Right forelimb (tissue), 1 donor: ENCODE measurements around the gene ZNHIT2.

Experiments used
- DNase-seq: peaks from one replicate; pipeline ENCODE4 v3.0.0-alpha.2; 2018

The ZNHIT2 gene

DNA sequence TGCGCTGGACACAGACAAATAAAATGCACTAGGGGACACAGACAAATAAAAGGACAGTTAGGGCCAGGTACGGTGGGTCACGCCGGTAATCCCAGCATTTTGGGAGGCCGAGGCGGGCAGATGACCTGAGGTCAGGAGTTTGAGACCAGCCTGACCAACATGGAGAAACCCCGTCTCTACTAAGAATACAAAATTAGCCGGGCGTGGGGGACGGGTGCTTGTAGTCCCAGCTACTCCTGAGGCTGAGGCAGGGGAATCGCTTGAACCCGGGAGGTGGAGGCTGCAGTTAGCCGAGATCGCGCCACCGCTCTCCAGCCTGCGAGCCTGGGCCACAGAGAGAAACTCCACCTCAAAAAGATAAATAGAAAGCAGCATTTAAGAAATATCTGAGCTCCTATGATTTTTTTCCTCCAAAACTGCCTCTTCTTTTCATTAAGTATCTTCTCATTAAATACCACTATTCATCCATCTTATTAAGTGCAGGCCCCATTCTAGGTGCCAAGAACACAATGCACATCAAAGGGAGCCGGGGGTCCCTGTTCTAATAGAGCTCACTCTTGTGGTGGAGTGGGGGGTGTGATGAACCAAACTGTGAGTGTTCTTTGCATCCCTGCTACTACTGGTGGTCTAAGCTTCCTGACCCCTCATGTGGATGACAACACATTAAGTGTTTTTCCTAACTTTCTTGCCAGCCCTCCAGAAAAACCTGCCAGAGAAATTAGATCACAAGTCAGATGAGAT lies 766 bp upstream of the ZNHIT2 start:
- DNase-seq, result no peak

GRCh38 chr11:65116370-65117205 lies 913 bp downstream of the ZNHIT2 start:
- no peak for DNase-seq

DNA sequence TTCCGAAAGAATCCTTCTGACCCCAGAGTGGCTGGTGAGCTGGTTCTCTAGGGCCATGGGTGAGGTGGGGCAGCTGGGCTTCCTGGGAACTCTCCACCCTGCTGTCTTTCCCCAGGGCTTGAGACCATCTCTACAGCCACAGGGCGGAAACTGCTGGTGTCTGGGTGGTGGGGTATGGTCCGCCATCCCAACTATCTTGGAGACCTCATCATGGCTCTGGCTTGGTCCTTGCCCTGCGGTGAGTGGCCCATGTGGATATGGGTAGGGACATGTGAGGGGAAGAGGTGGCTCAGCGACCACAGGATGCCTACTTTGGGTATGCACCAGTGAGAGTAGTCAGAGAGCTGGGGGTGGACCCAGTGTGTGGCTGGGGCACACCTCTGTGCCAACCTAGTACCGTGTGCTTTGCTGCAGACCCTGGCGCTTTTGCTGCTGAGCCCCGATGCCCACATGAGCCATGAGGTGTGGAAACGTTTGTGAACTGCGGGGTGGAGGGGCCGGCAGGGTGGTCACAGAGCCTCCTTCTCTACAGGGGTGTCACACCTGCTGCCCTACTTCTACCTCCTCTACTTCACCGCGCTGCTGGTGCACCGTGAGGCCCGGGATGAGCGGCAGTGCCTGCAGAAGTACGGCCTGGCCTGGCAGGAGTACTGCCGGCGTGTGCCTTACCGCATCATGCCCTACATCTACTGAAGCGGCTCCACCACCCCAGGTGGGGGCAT lies 2.0 kb downstream of the ZNHIT2 start:
- DNase-seq, result no peak

GRCh38 chr11:65114538-65115171 lies 2.8 kb downstream of the ZNHIT2 start:
- no peak for DNase-seq

DNA sequence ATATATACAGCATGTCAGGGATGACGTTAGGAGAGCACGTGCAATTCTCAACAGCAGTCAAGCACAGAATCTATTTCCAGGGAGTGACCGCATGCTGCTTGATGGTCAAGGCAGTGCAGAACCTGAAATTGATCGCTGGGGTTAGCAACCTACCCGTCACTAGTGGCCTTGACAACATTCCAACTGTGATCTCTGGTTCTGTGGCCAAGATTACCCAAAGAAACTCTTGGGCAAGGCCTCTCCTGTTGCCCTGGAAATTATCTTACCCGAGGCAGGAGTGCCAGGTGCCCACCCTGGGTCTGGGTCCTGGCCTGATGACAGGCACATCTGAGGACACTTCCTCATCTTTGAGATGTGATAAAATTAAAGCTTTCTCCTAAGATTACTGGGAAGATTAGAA lies 3.7 kb downstream of the ZNHIT2 start:
- no peak for DNase-seq

DNA sequence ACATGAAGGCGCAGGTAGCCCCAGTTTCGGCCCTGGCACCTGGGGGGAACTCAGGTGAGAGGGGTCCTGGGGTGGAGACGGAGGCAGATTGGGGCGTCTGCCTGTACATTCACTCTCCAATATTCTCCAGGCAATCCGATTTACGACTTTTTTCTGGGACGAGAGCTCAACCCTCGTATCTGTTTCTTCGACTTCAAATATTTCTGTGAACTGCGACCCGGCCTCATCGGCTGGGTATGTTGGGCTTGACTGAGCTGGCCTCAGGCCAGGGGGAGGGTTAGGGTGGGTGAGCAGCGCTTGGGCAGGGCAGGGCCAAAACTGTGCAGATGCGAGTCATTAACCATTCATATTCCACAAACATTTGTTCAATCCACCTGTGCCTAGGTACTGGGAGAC lies 4.1 kb downstream of the ZNHIT2 start:
- DNase-seq, result no peak

- DNase-seq, result no peak
Measured at GRCh38 chr11:65112546-65113360, 4.7 kb downstream of the ZNHIT2 start.

DNA sequence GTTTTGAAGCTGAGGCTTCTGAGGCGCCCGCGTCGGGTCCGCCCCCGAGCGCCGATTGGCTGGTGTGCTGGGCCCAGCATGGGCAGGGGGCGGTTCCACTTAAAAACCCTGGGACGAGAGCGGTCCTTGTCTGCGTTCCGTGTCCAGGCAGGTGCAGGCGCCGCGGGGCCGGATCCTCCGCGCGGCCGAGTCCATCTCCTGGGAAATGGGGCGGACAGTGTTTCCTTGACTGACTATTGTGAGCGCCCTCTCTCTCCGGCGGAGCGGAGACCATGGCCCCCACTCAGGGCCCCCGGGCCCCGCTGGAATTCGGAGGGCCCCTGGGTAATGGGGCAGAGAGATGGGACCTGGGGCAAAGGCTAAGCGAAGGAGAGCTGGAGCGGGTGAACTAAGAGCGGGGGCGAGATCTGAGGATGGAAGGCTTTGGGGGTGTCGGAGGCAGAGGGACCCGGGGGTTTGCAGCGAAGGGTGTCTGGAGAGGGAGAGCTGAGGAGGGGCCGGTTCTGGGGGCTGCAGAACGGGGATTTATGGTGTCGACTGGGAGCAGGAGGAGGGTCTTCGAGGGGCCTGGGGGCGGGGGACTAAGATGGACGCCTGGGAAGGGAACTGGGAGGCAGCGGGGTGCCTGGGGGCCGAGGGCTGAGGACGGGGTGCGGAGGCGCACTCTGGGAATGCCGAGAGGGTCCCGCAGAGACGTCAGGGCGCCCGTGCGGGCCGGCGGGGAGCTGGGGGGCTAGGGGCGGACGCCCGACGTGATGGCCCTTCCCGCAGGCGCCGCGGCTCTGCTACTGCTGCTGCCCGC lies 5.6 kb downstream of the ZNHIT2 start, which contains the start of gene TM7SF2:
Gene TM7SF2, plus strand, starts transcription at position 129 of the 802 bp plus-strand sequence. Its CDS starts 144 bp downstream, at position 273.
- peak; percentile 89 for DNase-seq

- DNase-seq, result no peak
Measured at GRCh38 chr11:65111159-65111743, 6.2 kb downstream of the ZNHIT2 start.

DNA sequence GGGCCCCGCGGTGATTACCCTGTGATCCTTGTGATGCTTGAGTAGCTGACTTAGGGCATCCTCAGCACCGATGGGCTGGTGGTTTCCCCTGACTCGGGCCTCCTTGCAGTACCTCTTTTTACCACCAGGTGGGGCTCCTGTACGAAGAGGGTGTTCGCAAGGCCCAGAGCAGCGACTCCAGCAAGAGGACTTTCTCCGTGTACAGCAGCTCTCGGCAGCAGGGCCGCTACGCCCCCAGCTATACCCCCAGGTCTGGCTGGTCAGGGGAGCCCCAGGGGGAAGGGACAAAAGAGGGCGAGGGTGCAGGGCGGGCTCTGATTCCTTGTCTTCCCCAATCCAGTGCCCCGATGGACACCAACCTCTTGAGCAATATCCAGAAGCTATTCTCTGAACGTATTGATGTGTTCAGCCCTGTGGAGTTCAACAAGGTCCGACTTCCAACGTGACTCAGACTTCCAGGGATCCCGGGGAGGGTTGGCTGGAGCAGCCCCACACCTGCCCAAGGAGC lies 7.1 kb downstream of the ZNHIT2 start:
- DNase-seq, result peak; percentile 93

DNA sequence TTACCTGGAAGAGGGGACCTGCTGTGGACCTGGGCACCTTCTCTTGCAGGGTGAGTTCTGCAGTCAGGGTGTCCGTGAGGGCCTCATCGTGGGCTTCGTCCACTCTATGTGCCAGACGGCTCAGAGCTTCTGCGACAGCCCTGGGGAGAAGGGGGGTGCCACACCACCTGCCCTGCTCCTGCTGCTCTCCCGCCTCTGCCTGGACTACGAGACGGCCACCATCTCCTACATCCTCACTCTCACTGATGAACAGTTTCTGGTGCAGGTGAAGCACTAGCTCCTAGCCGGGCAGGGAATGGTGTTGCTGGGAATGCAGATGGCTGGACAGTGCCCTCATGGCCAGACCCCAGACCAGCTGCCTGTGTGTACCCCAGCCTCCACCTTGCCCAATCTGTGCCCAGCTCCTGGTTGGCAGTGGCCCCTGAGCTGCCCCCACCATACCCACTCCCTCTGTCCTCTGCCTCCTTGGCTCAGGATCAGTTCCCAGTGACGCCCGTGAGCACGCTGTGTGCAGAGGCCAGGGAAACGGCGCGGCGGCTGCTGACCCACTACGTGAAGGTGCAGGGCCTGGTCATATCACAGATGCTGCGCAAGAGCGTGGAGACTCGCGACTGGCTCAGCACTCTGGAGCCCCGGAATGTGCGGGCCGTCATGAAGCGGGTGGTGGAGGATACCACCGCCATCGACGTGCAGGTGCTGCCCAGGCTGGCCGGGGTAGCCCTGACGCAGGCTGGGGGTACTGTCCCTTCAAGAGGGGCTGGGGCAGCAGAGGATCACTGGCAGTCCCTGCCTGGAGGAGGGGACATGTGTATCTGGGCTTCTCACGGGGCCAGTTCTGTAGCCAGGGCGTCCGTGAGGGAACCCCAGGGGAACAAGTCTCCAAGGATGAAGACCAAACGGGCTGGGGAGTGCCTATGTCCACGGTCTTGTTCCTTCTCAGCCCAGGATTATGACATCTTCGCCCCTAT lies 8.0 kb downstream of the ZNHIT2 start:
- no peak for DNase-seq

GRCh38 chr11:65108469-65109123 lies 8.9 kb downstream of the ZNHIT2 start:
- DNase-seq, result no peak

GRCh38 chr11:65107751-65108468 lies 9.6 kb downstream of the ZNHIT2 start:
- no peak for DNase-seq

DNA sequence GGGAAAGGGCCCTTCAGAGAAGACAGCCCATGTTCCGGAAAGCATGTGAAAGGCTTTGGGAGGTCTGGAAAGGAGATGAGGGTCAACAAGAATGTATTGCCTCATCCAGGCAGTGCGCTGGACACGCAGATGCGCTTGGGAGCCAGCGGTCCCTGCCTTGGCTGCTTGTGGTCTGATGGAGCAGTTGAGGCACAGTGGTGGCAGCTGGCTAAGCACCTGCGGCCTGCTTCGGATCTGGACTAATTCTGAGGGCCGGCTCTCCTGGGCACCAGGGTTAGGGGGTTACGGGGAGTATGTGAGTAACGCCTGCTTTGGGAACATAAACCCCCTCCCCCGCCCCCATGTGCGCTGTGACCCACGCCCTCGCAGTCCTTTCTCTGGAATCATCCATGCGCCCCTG lies 10.4 kb downstream of the ZNHIT2 start:
- DNase-seq, result no peak

DNA sequence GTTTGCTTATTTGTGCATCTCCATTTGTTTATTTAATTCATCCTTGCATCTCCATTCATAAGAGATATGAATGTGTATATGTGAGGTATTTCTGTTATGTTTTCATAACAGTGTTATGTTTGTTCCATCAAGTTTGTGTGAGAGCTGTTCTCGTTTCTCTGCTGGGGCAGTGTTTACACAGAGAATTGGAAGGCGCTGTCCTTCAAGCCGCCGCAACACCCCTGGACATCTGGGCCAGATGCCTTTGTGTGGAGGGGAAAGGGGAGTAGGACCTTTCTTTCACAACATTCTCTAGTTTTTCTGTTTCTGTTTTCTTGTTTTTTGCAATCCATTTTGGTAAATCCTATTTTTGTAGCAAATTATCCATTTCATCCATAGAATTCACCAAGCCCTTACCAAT lies 12.9 kb downstream of the ZNHIT2 start:
- no peak for DNase-seq

- DNase-seq, result no peak
Measured at GRCh38 chr11:65103476-65103875, 14.0 kb downstream of the ZNHIT2 start.

GRCh38 chr11:65102142-65103095 lies 15.1 kb downstream of the ZNHIT2 start:
- no peak for DNase-seq
